Astrocyte of the cerebellum (primary cell): ENCODE results near the gene ACVR1.

ENCODE experiments used
- DNase-seq: peaks from one replicate; pipeline ENCODE4 v3.0.0-alpha.2; 2011; ENCODE audit warnings: low read depth
- H3K4me3 ChIP-seq: 2 replicates; pipeline ENCODE4 v1.5.1; 2011; ENCODE audit warnings: mild to moderate bottlenecking, low read depth, low read length, moderate library complexity
- CTCF ChIP-seq: IDR thresholded peaks from 2 replicates; pipeline ENCODE4 v1.5.1; 2012; ENCODE audit warnings: low read length, low read depth, moderate library complexity, mild to moderate bottlenecking; ENCODE audit errors: missing control alignments
- in situ Hi-C: cut with HindIII; loops from 2 replicates; pipeline ENCODE4 v1.10.0; 2017; ENCODE audit warnings: low sequenced_read_pairs

The ACVR1 gene

GRCh38 chr2:157866202-157866601, 9.9 kb downstream of the ACVR1 start:
- peak; percentile 33 for DNase-seq
- no peak overlapping the region for H3K4me3 ChIP-seq
- in situ Hi-C loops, result no loop called here
- no peak for TF ChIP-seq CTCF

- in situ Hi-C loops, result no loop called here
- no peak for DNase-seq
- no peak overlapping the region for H3K4me3 ChIP-seq
- no peak for TF ChIP-seq CTCF
Observed at GRCh38 chr2:157864857-157865430, 11.2 kb downstream of the ACVR1 start.

- H3K4me3 ChIP-seq, result no peak overlapping the region
- no peak for DNase-seq
- in situ Hi-C loops, result no loop called here
- no peak for TF ChIP-seq CTCF
Observed at GRCh38 chr2:157858846-157859245, 17.3 kb downstream of the ACVR1 start.

- TF ChIP-seq CTCF, result no peak
- in situ Hi-C loops, result no loop called here
- DNase-seq, result no peak
Observed at GRCh38 chr2:157857881-157858280, 18.2 kb downstream of the ACVR1 start.

GRCh38 chr2:157856187-157856515, 20.0 kb downstream of the ACVR1 start:
- in situ Hi-C loops, result no loop called here

More at GRCh38 chr2:157857881-157858280, 18.2 kb downstream of the ACVR1 start:
- no peak overlapping the region for H3K4me3 ChIP-seq

GRCh38 chr2:157853820-157854219, 22.3 kb downstream of the ACVR1 start:
- no peak for DNase-seq
- TF ChIP-seq CTCF, result no peak
- no peak overlapping the region for H3K4me3 ChIP-seq
- in situ Hi-C loops, result no loop called here

More at GRCh38 chr2:157856187-157856515, 20.0 kb downstream of the ACVR1 start:
- no peak for DNase-seq
- no peak overlapping the region for H3K4me3 ChIP-seq
- TF ChIP-seq CTCF, result no peak
